Progenitor cell of endocrine pancreas (in vitro differentiated cells): ENCODE measurements around the gene ARL2BP. TPM values are rescaled to one million over a fixed set of nuclear protein-coding genes. Genes with fewer than 3 reads are reported as not detected.
"Not testable (repeated sequence)": the region's sequence is repeated elsewhere in the genome, so short reads cannot be mapped to it uniquely, and the experiment has no call there.

ENCODE experiments used
- DNase-seq: peaks from one replicate; pipeline ENCODE4 v3.0.0; 2021; ENCODE audit warnings: low spot score; ENCODE audit not compliant: unreplicated experiment
- H3K27ac Mint-ChIP-seq: 2 replicates; pipeline ENCODE4 v1.8.0; 2021; ENCODE audit warnings: mild to moderate bottlenecking, moderate library complexity, mixed read lengths
- H3K27me3 Mint-ChIP-seq: 2 replicates; pipeline ENCODE4 v1.8.0; 2021; ENCODE audit warnings: mixed read lengths
- H3K36me3 Mint-ChIP-seq: 2 replicates; pipeline ENCODE4 v1.8.0; 2022; ENCODE audit warnings: mixed read lengths; ENCODE audit not compliant: insufficient read depth
- H3K4me1 Mint-ChIP-seq: 2 replicates; pipeline ENCODE4 v1.8.0; 2021; ENCODE audit warnings: low read depth, mixed read lengths
- H3K4me3 Mint-ChIP-seq: 2 replicates; pipeline ENCODE4 v1.8.0; 2021; ENCODE audit warnings: low read depth, mild to moderate bottlenecking, moderate library complexity, mixed read lengths
- H3K9me3 Mint-ChIP-seq: 2 replicates; pipeline ENCODE4 v1.8.0; 2021; ENCODE audit warnings: low read depth, mixed read lengths
- total RNA-seq: library from RNA; stranded (reverse); gene quantifications from 2 replicates; pipeline ENCODE4 v1.2.1, GENCODE V29; 2021
- TF ChIP-seq, protein P1 (sequence below): fragments of 200-600 bp; sonication (generic); IDR thresholded peaks from one replicate; pipeline ENCODE4 v1.5.0; 2021; ENCODE audit warnings: antibody characterized with exemption, mild to moderate bottlenecking; ENCODE audit not compliant: unreplicated experiment

Gene ARL2BP
- total RNA-seq, 1 donor from 2014 or later = 40.7 TPM

GRCh38 chr16:57273826-57274225 is 28.8 kb downstream of the ARL2BP start:
- H3K27me3 Mint-ChIP-seq = no peaks in the 10 kb centered on the region
- H3K4me3 Mint-ChIP-seq = no peak overlapping the region
- H3K4me1 Mint-ChIP-seq = peaks cover 9% of the 10 kb centered on the region
- H3K9me3 Mint-ChIP-seq = no peaks in the 10 kb centered on the region
- peak overlapping the region; percentile 76 for H3K27ac Mint-ChIP-seq
- DNase-seq = no peak
- TF ChIP-seq, protein P1, sequence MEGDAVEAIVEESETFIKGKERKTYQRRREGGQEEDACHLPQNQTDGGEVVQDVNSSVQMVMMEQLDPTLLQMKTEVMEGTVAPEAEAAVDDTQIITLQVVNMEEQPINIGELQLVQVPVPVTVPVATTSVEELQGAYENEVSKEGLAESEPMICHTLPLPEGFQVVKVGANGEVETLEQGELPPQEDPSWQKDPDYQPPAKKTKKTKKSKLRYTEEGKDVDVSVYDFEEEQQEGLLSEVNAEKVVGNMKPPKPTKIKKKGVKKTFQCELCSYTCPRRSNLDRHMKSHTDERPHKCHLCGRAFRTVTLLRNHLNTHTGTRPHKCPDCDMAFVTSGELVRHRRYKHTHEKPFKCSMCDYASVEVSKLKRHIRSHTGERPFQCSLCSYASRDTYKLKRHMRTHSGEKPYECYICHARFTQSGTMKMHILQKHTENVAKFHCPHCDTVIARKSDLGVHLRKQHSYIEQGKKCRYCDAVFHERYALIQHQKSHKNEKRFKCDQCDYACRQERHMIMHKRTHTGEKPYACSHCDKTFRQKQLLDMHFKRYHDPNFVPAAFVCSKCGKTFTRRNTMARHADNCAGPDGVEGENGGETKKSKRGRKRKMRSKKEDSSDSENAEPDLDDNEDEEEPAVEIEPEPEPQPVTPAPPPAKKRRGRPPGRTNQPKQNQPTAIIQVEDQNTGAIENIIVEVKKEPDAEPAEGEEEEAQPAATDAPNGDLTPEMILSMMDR = no peak
- H3K36me3 Mint-ChIP-seq = no peaks in the 10 kb centered on the region

- not testable (repeated sequence) for H3K27ac Mint-ChIP-seq, H3K27me3 Mint-ChIP-seq, H3K4me3 Mint-ChIP-seq, DNase-seq, H3K36me3 Mint-ChIP-seq, H3K9me3 Mint-ChIP-seq
- peaks cover 13% of the 10 kb centered on the region for H3K4me1 Mint-ChIP-seq
Measured at GRCh38 chr16:57275946-57276345, 30.9 kb downstream of the ARL2BP start.

GRCh38 chr16:57276596-57276995 is 31.5 kb downstream of the ARL2BP start:
- H3K36me3 Mint-ChIP-seq = no peaks in the 10 kb centered on the region
- no peak overlapping the region for H3K4me3 Mint-ChIP-seq
- no peaks in the 10 kb centered on the region for H3K9me3 Mint-ChIP-seq
- H3K27ac Mint-ChIP-seq = no peak overlapping the region
- TF ChIP-seq, protein P1 = no peak
- H3K27me3 Mint-ChIP-seq = peaks cover 10% of the 10 kb centered on the region
- no peak for DNase-seq
- H3K4me1 Mint-ChIP-seq = peaks cover 13% of the 10 kb centered on the region

- Mint-ChIP-seq H3K27ac (no peak overlapping the region), H3K4me3 (no peak overlapping the region), H3K9me3 (no peaks in the 10 kb centered on the region), H3K27me3 (peaks cover 18% of the 10 kb centered on the region), H3K4me1 (peaks cover 13% of the 10 kb centered on the region), H3K36me3 (no peaks in the 10 kb centered on the region)
- TF ChIP-seq, protein P1 = no peak
- DNase-seq = no peak
Measured at GRCh38 chr16:57277586-57277985, 32.5 kb downstream of the ARL2BP start.

GRCh38 chr16:57278494-57278893 is 33.4 kb downstream of the ARL2BP start:
- no peak overlapping the region for H3K4me3 Mint-ChIP-seq

More at GRCh38 chr16:57278494-57278893, 33.4 kb downstream of the ARL2BP start:
- H3K27me3 Mint-ChIP-seq = peaks cover 27% of the 10 kb centered on the region
- no peaks in the 10 kb centered on the region for H3K9me3 Mint-ChIP-seq
- DNase-seq = no peak
- TF ChIP-seq, protein P1 = no peak
- H3K4me1 Mint-ChIP-seq = peaks cover 14% of the 10 kb centered on the region
- no peak overlapping the region for H3K27ac Mint-ChIP-seq
- no peaks in the 10 kb centered on the region for H3K36me3 Mint-ChIP-seq
